ENCODE results near the gene DCDC2C.

DNA sequence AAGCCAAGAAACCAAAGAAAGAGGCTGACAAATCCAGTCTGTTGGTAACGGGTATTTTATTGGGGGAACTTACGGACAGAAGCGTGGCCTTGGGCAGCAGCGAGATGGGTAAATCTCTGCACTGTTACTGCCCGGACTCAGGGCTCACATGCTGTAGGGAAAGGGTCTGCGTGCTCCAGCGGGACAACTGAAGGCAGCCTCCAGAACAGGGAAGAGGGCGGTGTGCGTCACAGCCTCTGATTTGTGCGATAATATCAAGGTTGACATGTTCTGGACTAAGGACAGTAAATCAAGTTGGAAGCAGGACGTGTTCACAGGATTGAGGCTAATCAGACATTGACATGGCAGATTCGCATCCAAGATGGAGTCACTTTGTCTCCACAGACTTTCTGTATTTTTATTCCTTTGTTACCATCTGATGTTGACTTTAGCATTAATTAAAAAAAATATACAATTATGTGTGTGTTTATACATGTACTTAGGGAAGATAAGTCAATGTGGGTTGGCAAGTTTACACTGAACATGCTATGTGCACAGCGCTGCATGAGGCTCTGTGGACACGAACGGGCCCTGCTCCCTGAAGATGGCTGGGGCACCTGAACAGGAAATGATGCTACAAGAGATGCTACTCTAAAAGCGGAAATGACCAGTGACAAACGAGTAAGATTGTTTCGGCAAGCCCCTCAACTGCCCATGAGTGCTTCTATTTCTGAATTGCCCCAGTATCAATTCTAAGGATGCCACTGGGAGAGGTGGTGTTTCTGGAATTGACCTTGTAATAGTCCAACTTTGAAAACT is 22.6 kb upstream of the DCDC2C start:
- TF ChIP-seq, protein P1, sequence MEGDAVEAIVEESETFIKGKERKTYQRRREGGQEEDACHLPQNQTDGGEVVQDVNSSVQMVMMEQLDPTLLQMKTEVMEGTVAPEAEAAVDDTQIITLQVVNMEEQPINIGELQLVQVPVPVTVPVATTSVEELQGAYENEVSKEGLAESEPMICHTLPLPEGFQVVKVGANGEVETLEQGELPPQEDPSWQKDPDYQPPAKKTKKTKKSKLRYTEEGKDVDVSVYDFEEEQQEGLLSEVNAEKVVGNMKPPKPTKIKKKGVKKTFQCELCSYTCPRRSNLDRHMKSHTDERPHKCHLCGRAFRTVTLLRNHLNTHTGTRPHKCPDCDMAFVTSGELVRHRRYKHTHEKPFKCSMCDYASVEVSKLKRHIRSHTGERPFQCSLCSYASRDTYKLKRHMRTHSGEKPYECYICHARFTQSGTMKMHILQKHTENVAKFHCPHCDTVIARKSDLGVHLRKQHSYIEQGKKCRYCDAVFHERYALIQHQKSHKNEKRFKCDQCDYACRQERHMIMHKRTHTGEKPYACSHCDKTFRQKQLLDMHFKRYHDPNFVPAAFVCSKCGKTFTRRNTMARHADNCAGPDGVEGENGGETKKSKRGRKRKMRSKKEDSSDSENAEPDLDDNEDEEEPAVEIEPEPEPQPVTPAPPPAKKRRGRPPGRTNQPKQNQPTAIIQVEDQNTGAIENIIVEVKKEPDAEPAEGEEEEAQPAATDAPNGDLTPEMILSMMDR (IDR thresholded peaks at IDR 0.05) = no peak
- TF ChIP-seq POLR2A (IDR thresholded peaks at IDR 0.05) = no peak

Measured in uterus (tissue), 2 donors.